ENCODE data around the gene ARID1B. TPM values are rescaled to one million over a fixed set of nuclear protein-coding genes. Genes with fewer than 3 reads are reported as not detected.

ARID1B gene
- total RNA-seq, 2 donors from 2014 or later = 66.7 to 67.3 TPM

DNA sequence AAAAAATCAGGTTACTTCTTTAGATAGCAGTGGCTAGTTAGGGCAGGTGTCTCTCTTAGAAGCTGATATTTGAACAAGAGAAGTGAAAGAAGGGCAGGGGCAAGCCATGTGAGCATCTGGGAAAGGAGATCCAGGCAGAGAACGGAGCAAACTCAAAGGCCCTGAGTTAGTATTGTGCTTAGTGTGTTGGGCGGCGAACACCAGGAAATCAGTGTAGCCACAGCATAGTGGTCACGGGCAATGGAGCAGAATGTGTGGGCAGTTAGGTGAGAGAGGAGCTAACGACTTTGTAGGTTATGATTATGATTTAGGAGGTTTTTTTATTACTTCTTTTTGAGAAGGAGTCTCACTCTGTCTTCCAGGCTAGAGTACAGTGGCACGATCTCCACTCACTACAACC, 316.9 kb downstream of the ARID1B start:
- H3K27ac Mint-ChIP-seq = peak overlapping the region; percentile 21
- peak; percentile 44 for ATAC-seq (replicated peaks)
- no peaks in the 10 kb centered on the region for H3K9me3 Mint-ChIP-seq
- no peak overlapping the region for H3K4me3 Mint-ChIP-seq
- H3K36me3 Mint-ChIP-seq (ENCODE audit: low read depth) = peaks cover 18% of the 10 kb centered on the region
- no peaks in the 10 kb centered on the region for H3K27me3 Mint-ChIP-seq
- H3K4me1 Mint-ChIP-seq = peaks cover 28% of the 10 kb centered on the region

DNA sequence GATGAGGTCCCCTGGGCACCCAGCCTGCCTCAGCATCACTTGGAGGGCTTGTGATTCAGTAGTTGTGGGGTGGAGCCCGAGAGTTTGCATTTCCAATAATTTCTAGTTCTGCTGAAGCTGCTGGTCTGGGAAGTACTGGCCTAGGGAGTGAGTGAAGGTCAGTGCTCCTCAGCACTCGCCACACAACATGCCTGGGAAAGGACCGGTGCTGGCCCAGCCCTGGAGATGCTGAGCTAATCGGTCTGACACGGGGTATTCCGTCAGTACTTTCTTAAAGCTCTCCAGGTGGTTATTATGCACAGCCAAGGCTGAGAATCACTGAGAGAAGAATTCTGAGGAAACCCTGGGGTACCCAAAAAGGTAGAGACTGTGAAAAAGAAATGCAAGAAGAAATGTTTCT, 317.9 kb downstream of the ARID1B start:
- H3K27ac Mint-ChIP-seq = peak overlapping the region; percentile 9
- H3K4me3 Mint-ChIP-seq = no peak overlapping the region
- peaks cover 30% of the 10 kb centered on the region for H3K4me1 Mint-ChIP-seq
- peaks cover 15% of the 10 kb centered on the region for H3K36me3 Mint-ChIP-seq (ENCODE audit: low read depth)
- ATAC-seq (replicated peaks) = no peak
- H3K27me3 Mint-ChIP-seq = no peaks in the 10 kb centered on the region
- H3K9me3 Mint-ChIP-seq = no peaks in the 10 kb centered on the region

DNA sequence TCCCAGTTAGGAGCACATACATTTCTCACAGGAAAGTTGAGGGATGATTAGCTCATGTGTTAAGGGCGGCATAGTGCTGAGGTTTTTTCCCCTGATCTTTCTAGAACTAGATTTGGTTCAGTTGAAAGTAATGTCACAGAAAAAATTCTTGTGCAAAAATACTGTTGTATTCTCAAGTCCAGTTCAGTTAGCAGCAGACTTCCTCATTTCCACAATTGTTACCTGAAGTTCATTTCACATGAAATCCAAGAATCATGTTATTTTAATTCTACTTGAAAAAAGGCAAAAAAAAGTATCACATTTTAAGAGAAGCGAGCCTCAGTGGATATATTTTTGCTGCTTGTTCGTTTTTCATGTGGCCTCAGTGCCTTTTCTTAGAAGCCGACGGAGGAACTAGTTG, 318.4 kb downstream of the ARID1B start:
- Mint-ChIP-seq H3K27ac (no peak overlapping the region), H3K4me1 (peaks cover 35% of the 10 kb centered on the region), H3K36me3 (ENCODE audit: low read depth) (peaks cover 17% of the 10 kb centered on the region), H3K9me3 (no peaks in the 10 kb centered on the region), H3K4me3 (no peak overlapping the region), H3K27me3 (no peaks in the 10 kb centered on the region)
- ATAC-seq (replicated peaks) = no peak

DNA sequence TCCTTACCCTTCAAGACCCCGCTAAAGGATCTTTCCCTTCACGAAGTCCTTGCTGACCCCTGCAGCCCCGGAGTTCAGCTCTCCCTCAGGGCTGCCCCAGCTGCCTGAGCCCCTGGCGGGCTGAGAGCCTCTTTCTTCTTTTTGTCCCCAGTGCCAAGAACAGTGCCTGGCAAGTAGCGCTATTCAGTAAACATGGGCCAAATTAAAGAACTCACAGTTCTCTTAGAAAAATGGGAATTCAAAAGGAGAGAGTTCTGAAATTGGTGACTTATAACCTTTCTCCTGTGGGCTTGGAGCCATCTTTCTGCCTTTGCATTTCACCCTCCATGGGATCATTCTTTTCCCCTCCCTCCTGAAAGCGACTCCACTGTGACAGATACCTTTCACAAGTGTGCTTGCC, 318.9 kb downstream of the ARID1B start:
- no peak overlapping the region for H3K27ac Mint-ChIP-seq
- H3K27me3 Mint-ChIP-seq = no peaks in the 10 kb centered on the region
- H3K36me3 Mint-ChIP-seq (ENCODE audit: low read depth) = peaks cover 19% of the 10 kb centered on the region
- H3K4me3 Mint-ChIP-seq = no peak overlapping the region
- no peaks in the 10 kb centered on the region for H3K9me3 Mint-ChIP-seq
- peaks cover 40% of the 10 kb centered on the region for H3K4me1 Mint-ChIP-seq
- ATAC-seq (replicated peaks) = no peak

DNA sequence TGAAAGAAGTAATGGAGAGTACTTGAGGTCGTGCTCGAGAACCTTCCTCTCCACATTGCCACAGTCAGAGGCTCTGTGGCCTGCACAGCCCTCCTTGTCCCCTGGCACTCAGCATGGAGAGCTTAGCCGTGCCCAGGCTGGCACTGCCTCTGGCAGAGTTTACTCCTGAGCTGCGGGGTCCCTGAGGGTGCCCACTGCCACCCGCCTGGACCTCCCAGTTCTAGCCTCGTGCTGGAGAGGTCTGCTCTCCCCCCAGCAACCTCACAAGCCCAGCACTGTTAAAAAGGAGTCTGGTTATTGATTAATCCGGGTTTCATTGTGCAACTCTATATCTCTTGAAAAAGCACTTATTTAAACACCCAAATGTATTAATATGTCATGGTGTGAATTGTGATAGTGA, 319.3 kb downstream of the ARID1B start:
- no peak for ATAC-seq (replicated peaks)
- Mint-ChIP-seq H3K4me1 (peaks cover 40% of the 10 kb centered on the region), H3K27ac (peak overlapping the region; percentile 85)

DNA sequence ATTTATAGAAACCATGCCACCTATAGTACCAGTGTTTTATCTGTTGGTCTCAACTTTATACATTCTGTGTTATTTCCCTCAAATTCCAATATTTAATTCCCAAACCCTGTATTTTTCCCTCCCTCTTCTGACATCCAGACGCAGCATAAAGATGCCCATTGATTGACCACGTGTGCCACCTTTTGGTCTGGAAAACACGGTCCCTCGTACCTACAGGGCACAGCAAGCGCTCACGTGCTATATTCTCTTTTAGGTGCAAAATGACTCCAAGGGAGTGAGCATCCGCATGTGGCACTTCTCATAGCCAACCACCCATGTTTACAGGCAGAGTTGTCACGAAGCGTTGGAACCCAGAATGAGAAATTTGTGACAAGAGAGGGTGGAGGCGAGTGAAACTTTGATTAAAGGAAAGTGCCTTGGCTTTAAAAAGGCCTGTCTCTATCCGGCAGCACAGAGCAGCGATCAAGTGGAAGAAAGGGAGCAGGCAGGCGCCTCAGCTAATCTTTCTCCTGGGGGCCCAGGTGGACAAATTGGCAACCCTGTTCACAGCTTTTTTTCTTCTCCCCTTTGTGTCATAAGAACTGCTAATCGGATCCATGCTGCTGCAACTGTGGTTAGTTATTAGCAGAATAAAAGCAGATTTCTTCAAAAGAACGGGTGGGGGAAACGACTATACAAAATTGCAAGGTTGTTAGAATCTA, 320.2 kb downstream of the ARID1B start:
- ATAC-seq (replicated peaks) = no peak
- H3K4me3 Mint-ChIP-seq = no peak overlapping the region
- no peaks in the 10 kb centered on the region for H3K27me3 Mint-ChIP-seq
- peak overlapping the region; percentile 85 for H3K27ac Mint-ChIP-seq
- peaks cover 40% of the 10 kb centered on the region for H3K4me1 Mint-ChIP-seq
- no peaks in the 10 kb centered on the region for H3K9me3 Mint-ChIP-seq
- H3K36me3 Mint-ChIP-seq (ENCODE audit: low read depth) = peaks cover 14% of the 10 kb centered on the region

More for the DNA sequence above, 319.3 kb downstream of the ARID1B start:
- no peak overlapping the region for H3K4me3 Mint-ChIP-seq
- no peaks in the 10 kb centered on the region for H3K27me3 Mint-ChIP-seq
- H3K36me3 Mint-ChIP-seq (ENCODE audit: low read depth) = peaks cover 19% of the 10 kb centered on the region
- no peaks in the 10 kb centered on the region for H3K9me3 Mint-ChIP-seq

DNA sequence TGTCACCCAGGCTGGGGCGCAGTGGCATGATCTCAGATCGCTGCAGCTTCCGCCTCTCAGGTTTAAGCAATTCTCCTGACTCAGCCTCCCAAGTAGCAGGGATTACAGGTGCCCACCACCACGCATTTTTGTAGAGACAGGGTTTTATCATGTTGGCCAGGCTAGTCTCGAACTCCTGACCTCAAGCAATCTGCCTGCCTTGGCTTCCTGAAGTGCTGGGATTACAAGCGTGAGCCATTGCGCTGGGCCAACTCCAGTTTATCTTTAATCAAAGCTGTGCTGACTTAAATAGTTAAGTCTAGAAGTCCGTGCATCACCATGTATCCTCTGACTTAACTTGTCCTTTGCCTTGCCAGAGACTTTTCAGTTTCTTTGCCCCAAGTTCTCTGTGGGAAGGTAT, 321.8 kb downstream of the ARID1B start:
- Mint-ChIP-seq H3K4me1 (peaks cover 30% of the 10 kb centered on the region), H3K27me3 (no peaks in the 10 kb centered on the region)

DNA sequence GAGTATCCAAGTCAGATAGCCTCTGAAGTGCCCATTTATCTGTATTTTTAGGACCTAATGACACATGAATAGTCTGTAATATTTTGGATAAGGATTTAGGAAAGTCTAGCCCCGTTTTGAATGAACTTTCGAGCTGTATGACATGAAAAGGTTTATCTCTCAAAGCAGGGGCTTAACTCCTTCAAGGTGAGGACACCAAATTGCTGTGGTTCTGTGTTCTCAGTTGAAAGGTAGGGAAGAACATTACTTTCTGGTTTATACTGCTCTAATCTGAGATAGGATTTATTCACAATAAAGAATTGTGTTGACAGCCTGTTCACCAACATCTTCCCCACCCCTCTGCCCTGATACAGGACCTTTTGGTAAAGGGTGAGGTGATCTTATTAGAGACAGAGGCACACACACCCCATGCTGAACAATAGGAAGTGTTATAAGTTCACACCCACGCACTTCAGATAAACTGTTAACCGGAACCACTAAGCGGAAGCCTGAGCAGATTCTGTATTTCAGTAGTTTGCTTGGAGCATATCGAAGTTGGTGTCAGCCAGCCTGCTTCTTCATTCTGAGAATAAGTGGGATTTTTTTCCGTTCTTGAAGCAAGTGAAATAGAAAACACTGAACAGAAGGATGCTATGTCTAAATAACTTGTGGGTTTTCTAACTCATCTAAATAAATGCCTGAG, 322.9 kb downstream of the ARID1B start:
- peaks cover 26% of the 10 kb centered on the region for H3K4me1 Mint-ChIP-seq
- no peaks in the 10 kb centered on the region for H3K27me3 Mint-ChIP-seq
- peaks cover 9% of the 10 kb centered on the region for H3K36me3 Mint-ChIP-seq (ENCODE audit: low read depth)
- ATAC-seq (replicated peaks) = peak; percentile 99
- H3K9me3 Mint-ChIP-seq = no peaks in the 10 kb centered on the region
- H3K4me3 Mint-ChIP-seq = peak overlapping the region; percentile 78
- H3K27ac Mint-ChIP-seq = peak overlapping the region; percentile 94

More for the DNA sequence above, 321.8 kb downstream of the ARID1B start:
- H3K27ac Mint-ChIP-seq = no peak overlapping the region
- ATAC-seq (replicated peaks) = no peak
- H3K36me3 Mint-ChIP-seq (ENCODE audit: low read depth) = peaks cover 9% of the 10 kb centered on the region
- no peak overlapping the region for H3K4me3 Mint-ChIP-seq
- H3K9me3 Mint-ChIP-seq = no peaks in the 10 kb centered on the region

DNA sequence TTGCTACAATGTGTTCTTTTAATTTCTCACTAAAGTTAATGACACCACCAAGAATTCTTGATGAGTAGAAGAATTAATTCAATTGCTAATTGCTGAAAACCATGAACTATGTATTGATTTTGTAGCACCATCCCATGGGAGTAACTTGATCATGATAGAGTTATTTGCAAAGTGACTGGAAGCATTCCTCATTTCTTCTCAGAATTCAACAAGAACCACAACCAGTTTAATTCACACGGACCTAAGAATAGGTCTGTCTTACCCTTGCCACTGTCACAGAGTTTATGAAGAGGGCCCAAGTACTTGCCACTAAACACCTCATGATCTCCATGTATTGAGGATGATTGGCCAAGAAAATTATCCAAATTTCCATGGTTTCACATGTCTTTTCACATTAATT, 324.0 kb downstream of the ARID1B start:
- peak overlapping the region; percentile 78 for H3K4me3 Mint-ChIP-seq
- no peaks in the 10 kb centered on the region for H3K27me3 Mint-ChIP-seq
- H3K9me3 Mint-ChIP-seq = no peaks in the 10 kb centered on the region
- peaks cover 29% of the 10 kb centered on the region for H3K4me1 Mint-ChIP-seq
- peak overlapping the region; percentile 94 for H3K27ac Mint-ChIP-seq
- ATAC-seq (replicated peaks) = no peak
- peaks cover 9% of the 10 kb centered on the region for H3K36me3 Mint-ChIP-seq (ENCODE audit: low read depth)

DNA sequence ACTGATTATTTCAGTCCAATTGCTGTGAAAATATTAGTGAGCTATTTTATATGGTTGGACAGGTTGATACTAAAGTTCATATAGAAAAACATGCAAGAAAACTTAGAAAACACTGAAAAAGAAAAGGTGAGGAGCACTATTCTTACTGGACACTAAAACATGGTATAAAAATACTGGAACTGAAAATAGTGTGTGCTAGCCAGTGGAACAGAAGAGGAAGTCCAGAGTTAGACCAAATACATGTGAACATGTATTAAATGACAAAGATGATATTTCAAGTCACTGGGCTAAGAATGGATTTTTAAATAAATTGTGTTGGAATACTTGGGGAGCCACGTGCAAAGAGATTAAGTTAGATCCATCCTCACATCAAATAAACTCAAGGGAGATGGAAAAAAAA, 327.6 kb downstream of the ARID1B start:
- peaks cover 4% of the 10 kb centered on the region for H3K36me3 Mint-ChIP-seq (ENCODE audit: low read depth)
- H3K27ac Mint-ChIP-seq = no peak overlapping the region
- H3K9me3 Mint-ChIP-seq = no peaks in the 10 kb centered on the region
- ATAC-seq (replicated peaks) = no peak
- H3K27me3 Mint-ChIP-seq = no peaks in the 10 kb centered on the region
- H3K4me3 Mint-ChIP-seq = no peak overlapping the region
- peaks cover 34% of the 10 kb centered on the region for H3K4me1 Mint-ChIP-seq

DNA sequence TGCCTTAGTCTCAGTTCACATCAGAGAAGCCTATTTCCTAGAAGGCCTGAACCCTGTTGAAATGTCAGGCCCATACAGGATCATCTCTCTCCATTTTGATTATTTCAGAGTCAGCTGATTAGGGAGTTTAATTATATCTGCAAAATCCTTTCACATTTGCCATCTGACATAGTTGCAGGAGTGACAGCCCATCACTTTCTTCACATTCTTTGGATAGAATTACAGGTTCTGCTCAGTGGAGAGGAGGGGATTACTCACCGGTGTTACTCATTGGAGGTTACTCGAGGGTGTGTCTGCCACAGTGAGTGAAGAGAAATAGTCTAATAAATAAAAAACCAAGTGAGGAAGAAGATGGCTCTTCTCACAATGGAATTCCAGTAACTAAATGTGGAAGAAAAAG, 329.3 kb downstream of the ARID1B start:
- peak; percentile 69 for ATAC-seq (replicated peaks)
- peaks cover 22% of the 10 kb centered on the region for H3K4me1 Mint-ChIP-seq
- no peak overlapping the region for H3K4me3 Mint-ChIP-seq
- peak overlapping the region; percentile 20 for H3K27ac Mint-ChIP-seq
- H3K36me3 Mint-ChIP-seq (ENCODE audit: low read depth) = peaks cover 5% of the 10 kb centered on the region
- H3K27me3 Mint-ChIP-seq = no peaks in the 10 kb centered on the region
- no peaks in the 10 kb centered on the region for H3K9me3 Mint-ChIP-seq

DNA sequence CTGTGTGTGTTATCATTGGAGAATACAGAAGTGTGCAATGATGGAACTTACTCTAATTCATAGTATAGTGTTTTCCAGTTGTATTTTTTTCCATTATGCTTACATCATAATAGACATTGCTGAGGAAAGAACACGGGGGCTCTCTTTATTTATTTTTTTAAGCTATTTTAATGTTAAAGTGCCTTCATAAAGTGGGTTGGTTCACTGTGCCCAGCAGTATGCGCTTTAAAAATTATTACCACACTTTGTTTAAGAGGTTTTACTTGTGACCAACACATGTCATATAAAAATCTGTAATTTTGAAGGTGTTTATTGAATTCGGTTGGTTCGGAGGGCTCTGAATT, 330.4 kb downstream of the ARID1B start:
- H3K4me3 Mint-ChIP-seq = peak overlapping the region; percentile 25
- H3K27ac Mint-ChIP-seq = peak overlapping the region; percentile 61
- no peaks in the 10 kb centered on the region for H3K9me3 Mint-ChIP-seq
- peaks cover 12% of the 10 kb centered on the region for H3K36me3 Mint-ChIP-seq (ENCODE audit: low read depth)
- no peaks in the 10 kb centered on the region for H3K27me3 Mint-ChIP-seq
- no peak for ATAC-seq (replicated peaks)
- peaks cover 22% of the 10 kb centered on the region for H3K4me1 Mint-ChIP-seq

DNA sequence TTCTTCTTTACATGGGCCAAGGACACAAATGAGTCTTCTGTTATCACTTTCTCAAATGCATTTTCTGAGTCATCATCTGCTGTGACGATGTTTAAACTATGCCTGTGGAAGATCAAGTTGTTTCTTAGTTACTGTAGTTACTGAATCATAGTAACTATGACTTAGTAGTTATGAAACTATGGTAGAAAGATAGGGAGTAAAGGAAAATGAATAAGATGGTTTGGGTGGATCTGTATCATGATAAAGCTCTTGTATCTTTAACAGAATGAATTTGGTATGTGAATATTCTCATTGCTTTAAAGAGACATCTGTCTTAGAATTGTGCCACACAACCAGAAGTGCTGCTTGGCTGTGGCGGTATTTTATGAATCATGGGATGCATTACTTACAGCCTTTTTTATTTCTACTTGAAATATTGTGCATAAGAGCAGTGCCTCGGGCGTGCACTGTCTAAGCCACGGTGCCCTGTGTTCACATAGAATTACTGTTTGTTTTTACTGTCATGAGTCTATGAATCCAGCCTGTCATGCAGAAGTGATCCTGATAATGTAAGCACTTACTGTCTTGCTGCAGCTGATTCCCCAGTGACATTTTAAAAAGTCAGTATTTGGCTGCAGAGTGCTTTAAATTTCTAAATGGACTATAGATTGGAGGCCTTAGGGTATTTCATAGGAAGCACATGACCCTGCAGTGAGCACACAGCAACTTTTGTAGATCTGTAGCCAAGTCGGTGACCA, 330.9 kb downstream of the ARID1B start:
- H3K9me3 Mint-ChIP-seq = no peaks in the 10 kb centered on the region
- peak; percentile 92 for ATAC-seq (replicated peaks)
- peak overlapping the region; percentile 25 for H3K4me3 Mint-ChIP-seq
- peaks cover 17% of the 10 kb centered on the region for H3K36me3 Mint-ChIP-seq (ENCODE audit: low read depth)
- peaks cover 22% of the 10 kb centered on the region for H3K4me1 Mint-ChIP-seq
- H3K27ac Mint-ChIP-seq = peak overlapping the region; percentile 61
- no peaks in the 10 kb centered on the region for H3K27me3 Mint-ChIP-seq

DNA sequence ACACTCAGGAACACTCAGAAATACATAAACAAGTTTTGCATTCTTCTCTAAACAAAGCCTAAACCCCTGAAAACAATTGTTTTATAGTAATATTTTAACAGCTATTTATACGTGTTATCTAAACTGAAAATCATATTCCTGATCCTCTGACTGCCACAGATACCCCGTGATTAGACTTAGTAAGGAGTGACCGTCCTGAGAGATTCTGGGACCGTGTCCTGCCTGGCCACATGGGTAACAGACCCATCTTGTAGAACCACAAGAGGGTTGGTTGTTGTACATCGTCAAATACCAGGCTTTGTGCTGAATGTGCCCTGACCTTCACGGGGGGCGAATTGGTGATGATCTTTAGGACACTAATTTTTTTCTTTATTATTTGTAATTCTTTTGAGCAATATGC, 331.7 kb downstream of the ARID1B start:
- Mint-ChIP-seq H3K27me3 (no peaks in the 10 kb centered on the region), H3K4me3 (no peak overlapping the region), H3K4me1 (peaks cover 22% of the 10 kb centered on the region), H3K9me3 (no peaks in the 10 kb centered on the region), H3K27ac (peak overlapping the region; percentile 61), H3K36me3 (ENCODE audit: low read depth) (peaks cover 24% of the 10 kb centered on the region)
- no peak for ATAC-seq (replicated peaks)

DNA sequence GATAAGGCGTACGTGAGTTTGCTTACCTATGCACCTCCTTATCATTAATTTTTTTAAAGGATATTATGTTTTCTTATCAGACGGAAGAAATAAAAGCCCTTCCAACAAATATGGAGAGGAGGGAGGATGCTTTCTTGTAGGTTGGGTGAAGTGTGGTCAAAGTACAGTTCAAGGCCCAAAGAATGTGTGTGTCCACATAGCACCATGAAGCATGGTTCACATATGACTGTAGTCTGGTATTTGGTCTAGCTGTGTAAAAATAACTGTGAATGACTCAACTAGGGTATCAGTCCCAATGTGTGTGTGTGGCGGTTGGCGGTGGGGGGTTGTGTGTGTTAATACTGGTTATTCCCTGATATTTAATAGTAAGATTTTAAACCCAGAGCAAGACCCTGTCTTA, 333.4 kb downstream of the ARID1B start:
- Mint-ChIP-seq H3K4me1 (peaks cover 17% of the 10 kb centered on the region), H3K27me3 (no peaks in the 10 kb centered on the region)

More for the DNA sequence above, 333.4 kb downstream of the ARID1B start:
- Mint-ChIP-seq H3K36me3 (ENCODE audit: low read depth) (peaks cover 32% of the 10 kb centered on the region), H3K4me3 (no peak overlapping the region), H3K27ac (peak overlapping the region; percentile 61), H3K9me3 (no peaks in the 10 kb centered on the region)
- ATAC-seq (replicated peaks) = no peak

Measured in activated T-helper 17 cell treated with anti-CD3 and anti-CD28 coated beads, Interleukin-2, amount 50 U/mL, for 72 hours (primary cell).